Measurements from ENCODE around the gene S100P. TPM values are rescaled to one million over a fixed set of nuclear protein-coding genes. Genes with fewer than 3 reads are reported as not detected.

The S100P gene
- total RNA-seq, 4 donors from 2014 or later, result 0.94 to 9.7 TPM; not detected in 2

Other genes with a start within 250 kb of the S100P start
- gene PPP2R2C, start 221.3 kb upstream of the S100P start, total RNA-seq, result 1 to 10 TPM in 2 of 4 donors, under 1 TPM in 2; 0.47 to 4.6 (median 1.0) TPM
- gene MAN2B2, start 118.7 kb upstream of the S100P start, total RNA-seq, result 10 to 100 TPM; 20.3 to 39.3 (median 34.3) TPM
- gene MRFAP1, start 53.2 kb upstream of the S100P start, total RNA-seq, result 100 to 1,000 TPM; 202 to 358 (median 277) TPM
- gene MRFAP1L1, start 16.0 kb downstream of the S100P start, total RNA-seq, result 10 to 100 TPM; 59.2 to 74.1 (median 66.8) TPM
- 10 to 100 TPM; 10.1 to 20.7 (median 18.7) TPM for gene BLOC1S4, start 22.3 kb downstream of the S100P start, total RNA-seq
- 10 to 100 TPM; 39.4 to 66.6 (median 47.1) TPM for gene KIAA0232, start 88.8 kb downstream of the S100P start, total RNA-seq
- gene TBC1D14, start 215.9 kb downstream of the S100P start, total RNA-seq, result 10 to 100 TPM; 42.5 to 54.2 (median 45.0) TPM

Measured in gastroesophageal sphincter (tissue), 4 donors.